DMS 273 treated with DMSO at 0.1 percent for 48 hours (cell line): ENCODE results near the gene CXCL17.

Experiments used
- DNase-seq: peaks from one replicate; lab custom pipeline; 2025; lab: John Stamatoyannopoulos, UW

CXCL17 gene

GRCh38 chr19:42423462-42424344 lies 19.0 kb downstream of the CXCL17 start:
- no peak for DNase-seq

GRCh38 chr19:42422901-42423461 lies 19.8 kb downstream of the CXCL17 start:
- no peak for DNase-seq

GRCh38 chr19:42422092-42422900 lies 20.4 kb downstream of the CXCL17 start:
- DNase-seq: no peak

GRCh38 chr19:42421591-42422031 lies 21.1 kb downstream of the CXCL17 start:
- no peak for DNase-seq

GRCh38 chr19:42421101-42421500 lies 21.6 kb downstream of the CXCL17 start:
- DNase-seq: no peak

- DNase-seq: peak; percentile 50
These were observed 22.6 kb downstream of the CXCL17 start for GRCh38 chr19:42420055-42420544.

- DNase-seq: no peak
These were observed 23.4 kb downstream of the CXCL17 start for GRCh38 chr19:42419309-42419708.

- DNase-seq: no peak
These were observed 30.1 kb downstream of the CXCL17 start for GRCh38 chr19:42412661-42413076.

- DNase-seq: peak; percentile 22
These were observed 30.5 kb downstream of the CXCL17 start for GRCh38 chr19:42412227-42412626.

- DNase-seq: no peak
These were observed 31.1 kb downstream of the CXCL17 start for GRCh38 chr19:42411581-42412178.

GRCh38 chr19:42410371-42410770 lies 32.4 kb downstream of the CXCL17 start:
- DNase-seq: no peak

- DNase-seq: no peak
These were observed 33.3 kb downstream of the CXCL17 start for GRCh38 chr19:42409477-42409876.

- DNase-seq: no peak
These were observed 35.0 kb downstream of the CXCL17 start for GRCh38 chr19:42407816-42408175.

GRCh38 chr19:42407085-42407815 lies 35.5 kb downstream of the CXCL17 start:
- no peak for DNase-seq

GRCh38 chr19:42406111-42406510 lies 36.6 kb downstream of the CXCL17 start:
- no peak for DNase-seq

- no peak for DNase-seq
These were observed 39.2 kb downstream of the CXCL17 start for GRCh38 chr19:42403586-42403985.

- DNase-seq: no peak
These were observed 40.2 kb downstream of the CXCL17 start for GRCh38 chr19:42402376-42403116.

- DNase-seq: no peak
These were observed 41.1 kb downstream of the CXCL17 start for GRCh38 chr19:42401365-42402303.

GRCh38 chr19:42400404-42400803 lies 42.3 kb downstream of the CXCL17 start:
- DNase-seq: no peak
